WERI-Rb-1 (cell line): Measurements from ENCODE around the gene HTD2.

Source experiments
- DNase-seq: peaks from one replicate; pipeline ENCODE4 v3.0.0-alpha.2; 2020
- H3K27ac ChIP-seq: fragments of 250-450 bp; sonication (Bioruptor Pico); 2 replicates; pipeline ENCODE4 v1.5.1; 2020; ENCODE audit warnings: mild to moderate bottlenecking, moderate library complexity
- H3K27me3 ChIP-seq: fragments of 250-450 bp; sonication (Bioruptor Pico); 2 replicates; pipeline ENCODE4 v1.5.1; 2021; ENCODE audit warnings: mild to moderate bottlenecking, low read depth, moderate library complexity; ENCODE audit not compliant: insufficient read depth, severe bottlenecking
- H3K36me3 ChIP-seq: fragments of 250-450 bp; sonication (Bioruptor Pico); 2 replicates; pipeline ENCODE4 v1.5.1; 2020; ENCODE audit warnings: mild to moderate bottlenecking, moderate library complexity
- H3K4me3 ChIP-seq: 2 replicates; pipeline ENCODE4 v1.5.1; 2011; ENCODE audit warnings: low read depth, mild to moderate bottlenecking, control low read depth, low read length
- H3K9me3 ChIP-seq: fragments of 250-450 bp; sonication (Bioruptor Pico); 2 replicates; pipeline ENCODE4 v1.5.1; 2021; ENCODE audit warnings: mild to moderate bottlenecking, moderate library complexity; ENCODE audit not compliant: severe bottlenecking
- TF ChIP-seq, protein P1 (sequence below): IDR thresholded peaks from 2 replicates; pipeline ENCODE4 v1.5.1; 2011; ENCODE audit warnings: low read depth, mild to moderate bottlenecking, control low read depth, inconsistent platforms, low read length

Gene HTD2

GRCh38 chr3:58321791-58322190, 15.5 kb downstream of the HTD2 start:
- no peaks in the 10 kb centered on the region for H3K27me3 ChIP-seq
- TF ChIP-seq, protein P1, sequence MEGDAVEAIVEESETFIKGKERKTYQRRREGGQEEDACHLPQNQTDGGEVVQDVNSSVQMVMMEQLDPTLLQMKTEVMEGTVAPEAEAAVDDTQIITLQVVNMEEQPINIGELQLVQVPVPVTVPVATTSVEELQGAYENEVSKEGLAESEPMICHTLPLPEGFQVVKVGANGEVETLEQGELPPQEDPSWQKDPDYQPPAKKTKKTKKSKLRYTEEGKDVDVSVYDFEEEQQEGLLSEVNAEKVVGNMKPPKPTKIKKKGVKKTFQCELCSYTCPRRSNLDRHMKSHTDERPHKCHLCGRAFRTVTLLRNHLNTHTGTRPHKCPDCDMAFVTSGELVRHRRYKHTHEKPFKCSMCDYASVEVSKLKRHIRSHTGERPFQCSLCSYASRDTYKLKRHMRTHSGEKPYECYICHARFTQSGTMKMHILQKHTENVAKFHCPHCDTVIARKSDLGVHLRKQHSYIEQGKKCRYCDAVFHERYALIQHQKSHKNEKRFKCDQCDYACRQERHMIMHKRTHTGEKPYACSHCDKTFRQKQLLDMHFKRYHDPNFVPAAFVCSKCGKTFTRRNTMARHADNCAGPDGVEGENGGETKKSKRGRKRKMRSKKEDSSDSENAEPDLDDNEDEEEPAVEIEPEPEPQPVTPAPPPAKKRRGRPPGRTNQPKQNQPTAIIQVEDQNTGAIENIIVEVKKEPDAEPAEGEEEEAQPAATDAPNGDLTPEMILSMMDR = no peak
- no peak overlapping the region for H3K27ac ChIP-seq
- no peaks in the 10 kb centered on the region for H3K9me3 ChIP-seq
- H3K36me3 ChIP-seq = peaks cover 16% of the 10 kb centered on the region
- no peak overlapping the region for H3K4me3 ChIP-seq
- no peak for DNase-seq

DNA sequence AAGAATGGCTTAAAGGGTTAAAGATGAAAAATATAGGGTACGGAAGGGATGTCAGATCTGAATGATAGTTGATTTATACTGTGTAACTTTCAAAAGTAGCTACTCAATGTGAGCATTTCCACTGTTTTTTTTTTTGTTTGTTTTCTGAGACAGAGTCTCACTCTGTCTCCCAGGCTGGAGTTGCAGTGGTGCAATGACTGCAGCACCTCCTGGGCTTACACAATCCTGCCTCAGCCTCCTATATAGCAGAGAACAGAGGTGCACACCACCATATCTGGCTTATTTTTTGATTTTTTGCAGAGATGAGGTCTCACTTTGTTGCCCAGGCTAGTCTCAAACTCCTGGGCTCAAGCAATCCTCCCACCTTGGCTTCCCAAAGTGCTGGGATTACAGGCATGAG, 16.5 kb downstream of the HTD2 start:
- Histone ChIP-seq H3K4me3 (no peak overlapping the region), H3K27ac (no peak overlapping the region), H3K9me3 (no peaks in the 10 kb centered on the region), H3K27me3 (no peaks in the 10 kb centered on the region), H3K36me3 (peaks cover 6% of the 10 kb centered on the region)
- TF ChIP-seq, protein P1 = no peak
- DNase-seq = no peak

- DNase-seq = no peak
- peaks cover 2% of the 10 kb centered on the region for H3K36me3 ChIP-seq
- no peaks in the 10 kb centered on the region for H3K27me3 ChIP-seq
- H3K4me3 ChIP-seq = no peak overlapping the region
- no peaks in the 10 kb centered on the region for H3K9me3 ChIP-seq
- TF ChIP-seq, protein P1 = no peak
- no peak overlapping the region for H3K27ac ChIP-seq
Measured at GRCh38 chr3:58323529-58324390, 17.4 kb downstream of the HTD2 start.

DNA sequence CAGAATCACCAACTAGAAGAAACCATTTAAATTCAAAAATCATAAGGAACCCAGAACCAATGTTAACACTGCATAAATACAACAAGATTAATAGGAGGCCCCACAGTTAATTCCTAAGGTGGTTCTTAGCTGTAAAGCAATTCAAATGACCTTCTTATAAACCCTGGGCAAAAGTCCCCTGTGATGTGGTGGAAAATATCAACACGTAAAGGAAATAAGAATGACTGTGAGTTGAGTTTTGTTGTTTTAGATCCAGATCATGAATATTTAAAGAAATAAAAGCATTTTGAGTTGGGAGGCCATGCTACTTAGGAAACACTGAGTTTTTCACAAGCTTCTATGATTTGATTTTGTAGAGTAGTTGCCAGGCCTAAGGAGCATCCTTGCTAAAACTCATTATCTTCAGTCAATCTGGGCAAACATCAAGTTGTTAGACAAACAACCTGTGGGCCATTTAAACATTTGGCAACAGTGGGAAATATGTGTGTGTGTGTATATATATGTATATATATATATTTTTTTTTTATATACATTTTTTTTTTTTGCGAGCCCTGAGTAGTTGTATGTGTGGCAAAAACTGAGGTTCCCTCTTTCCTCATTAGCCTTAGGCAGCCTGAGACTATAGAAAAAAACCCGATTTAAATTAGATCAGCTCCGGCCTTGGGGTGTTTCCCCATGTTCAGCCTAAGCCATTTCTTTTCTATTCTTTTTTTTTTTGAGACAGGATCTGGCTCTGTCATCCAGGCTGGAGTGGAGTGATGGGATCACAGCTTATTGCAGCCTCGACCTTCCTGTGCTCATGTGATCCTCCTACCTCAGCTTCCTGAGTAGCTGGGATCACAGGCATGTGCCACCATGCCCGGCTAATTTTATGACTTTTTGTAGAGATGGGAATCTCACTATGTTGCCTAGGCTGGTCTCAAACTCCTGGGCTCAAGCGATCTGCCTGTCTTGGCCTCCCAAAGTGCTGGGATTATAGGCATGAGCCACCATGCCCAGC, 18.4 kb downstream of the HTD2 start:
- TF ChIP-seq, protein P1 = no peak
- H3K27ac ChIP-seq = no peak overlapping the region

GRCh38 chr3:58325525-58325992, 19.2 kb downstream of the HTD2 start:
- TF ChIP-seq, protein P1 = no peak
- no peak overlapping the region for H3K4me3 ChIP-seq
- H3K36me3 ChIP-seq = no peaks in the 10 kb centered on the region
- no peaks in the 10 kb centered on the region for H3K27me3 ChIP-seq
- no peak for DNase-seq
- no peak overlapping the region for H3K27ac ChIP-seq
- H3K9me3 ChIP-seq = no peaks in the 10 kb centered on the region

More for the DNA sequence above, 18.4 kb downstream of the HTD2 start:
- DNase-seq = no peak
- peaks cover 2% of the 10 kb centered on the region; the same call in 1 of the 2 replicates for H3K36me3 ChIP-seq
- H3K9me3 ChIP-seq = no peaks in the 10 kb centered on the region
- no peaks in the 10 kb centered on the region for H3K27me3 ChIP-seq
- H3K4me3 ChIP-seq = no peak overlapping the region
